Activated CD4-positive, alpha-beta T cell treated with anti-CD3 and anti-CD28 coated beads for 4 hours (primary cell): ENCODE results near the gene TBXAS1.

ENCODE experiments used
- DNase-seq, 2 donors: peaks; one replicate each; pipeline ENCODE4 v3.0.0-alpha.2; 2020

TBXAS1 gene

GRCh38 chr7:139857791-139858190, 28.7 kb downstream of the TBXAS1 start:
- DNase-seq, result no peak

DNA sequence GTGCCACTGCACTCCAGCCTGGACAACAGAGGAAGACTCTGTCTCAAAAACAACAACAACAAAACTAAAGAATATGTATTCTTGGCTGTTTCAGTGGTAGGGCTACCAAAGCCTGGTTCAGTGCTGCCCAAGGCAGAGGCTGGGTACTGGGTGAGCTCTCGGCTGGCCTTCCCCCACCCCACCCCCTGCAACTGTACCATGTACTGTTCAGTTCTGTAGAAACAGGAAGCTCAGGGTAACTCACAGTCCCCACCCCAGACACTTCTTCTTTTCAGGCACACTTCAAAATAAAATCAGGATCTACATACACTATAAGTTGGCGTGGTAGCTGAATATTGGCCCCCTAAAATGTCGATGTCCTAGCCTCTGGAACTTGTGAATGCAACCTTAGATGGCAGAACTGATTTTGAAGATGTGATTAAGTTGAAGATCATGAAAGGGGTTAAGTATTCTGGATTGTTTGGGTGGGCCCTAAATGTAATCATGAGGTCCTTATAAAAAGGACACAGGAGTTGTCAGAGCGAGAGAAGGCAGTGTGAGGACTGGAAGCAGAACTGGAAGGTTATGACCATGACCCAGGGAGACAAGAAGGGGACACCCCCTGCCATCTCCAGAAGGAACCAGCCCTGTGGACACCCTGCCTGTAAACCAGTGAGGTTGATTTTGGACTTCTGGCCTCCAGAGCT, 31.2 kb downstream of the TBXAS1 start:
- no peak for DNase-seq

- no peak for DNase-seq
These were observed 32.7 kb downstream of the TBXAS1 start for GRCh38 chr7:139861803-139862202.

GRCh38 chr7:139866047-139866837, 37.2 kb downstream of the TBXAS1 start:
- no peak for DNase-seq

DNA sequence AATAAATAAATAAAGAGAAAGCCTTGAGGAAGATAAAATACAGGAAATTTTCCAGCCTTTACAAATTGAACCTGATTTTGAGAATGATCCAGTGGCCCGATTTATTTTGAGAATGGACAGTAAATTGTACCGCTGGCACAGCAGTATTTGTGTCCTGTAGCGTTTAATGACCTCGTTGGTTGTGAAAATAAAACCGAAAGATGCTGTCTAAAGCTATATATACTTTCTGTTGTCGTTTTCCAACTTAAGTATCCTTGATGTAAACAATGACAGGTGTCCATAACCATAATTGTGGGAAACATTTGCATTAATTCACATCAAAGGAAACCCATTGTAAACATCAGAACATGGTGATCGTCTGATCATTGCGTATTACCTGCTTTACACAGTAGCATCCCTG, 38.8 kb downstream of the TBXAS1 start:
- DNase-seq, result no peak

GRCh38 chr7:139869886-139870285, 40.8 kb downstream of the TBXAS1 start:
- DNase-seq, result no peak

DNA sequence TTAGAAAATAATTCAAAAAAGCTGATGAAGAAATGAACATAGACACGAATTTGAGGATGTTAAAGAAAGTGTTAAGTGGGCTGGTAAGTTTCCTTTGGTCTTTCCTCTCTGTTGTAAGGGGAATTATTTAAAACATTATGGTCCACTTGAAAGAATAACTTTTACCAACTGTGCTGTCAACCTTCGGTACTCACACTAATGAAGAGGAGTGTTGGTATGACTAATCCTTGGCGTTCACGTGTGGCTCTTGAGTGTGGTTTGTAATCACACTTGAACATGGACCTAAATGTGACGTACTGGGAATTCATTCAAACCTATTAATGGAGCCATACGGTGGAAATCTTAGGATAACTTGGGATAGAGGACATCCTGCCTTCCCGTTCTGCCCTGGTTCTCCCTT, 41.3 kb downstream of the TBXAS1 start:
- DNase-seq, result no peak

DNA sequence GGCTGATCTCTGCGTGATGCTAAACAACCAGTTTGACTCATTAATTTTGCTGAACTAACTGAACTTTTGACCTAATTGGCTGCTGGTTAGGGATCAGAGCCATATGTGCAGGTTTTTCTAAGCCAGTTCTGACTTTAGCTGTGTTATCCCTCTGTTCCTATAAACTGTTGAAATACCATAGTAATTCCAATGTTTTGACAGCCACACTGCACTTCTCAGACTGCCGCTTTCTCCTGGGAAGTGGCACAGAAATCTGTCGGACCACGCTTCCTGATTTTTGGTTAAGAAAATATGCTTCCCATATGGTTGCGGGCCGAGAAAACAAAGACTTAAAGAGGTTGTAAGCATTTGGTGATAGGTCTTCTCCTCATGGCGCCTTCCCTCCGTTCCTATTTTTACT, 42.3 kb downstream of the TBXAS1 start:
- no peak for DNase-seq

- DNase-seq, result no peak
These were observed 42.8 kb downstream of the TBXAS1 start for GRCh38 chr7:139871820-139872219.

DNA sequence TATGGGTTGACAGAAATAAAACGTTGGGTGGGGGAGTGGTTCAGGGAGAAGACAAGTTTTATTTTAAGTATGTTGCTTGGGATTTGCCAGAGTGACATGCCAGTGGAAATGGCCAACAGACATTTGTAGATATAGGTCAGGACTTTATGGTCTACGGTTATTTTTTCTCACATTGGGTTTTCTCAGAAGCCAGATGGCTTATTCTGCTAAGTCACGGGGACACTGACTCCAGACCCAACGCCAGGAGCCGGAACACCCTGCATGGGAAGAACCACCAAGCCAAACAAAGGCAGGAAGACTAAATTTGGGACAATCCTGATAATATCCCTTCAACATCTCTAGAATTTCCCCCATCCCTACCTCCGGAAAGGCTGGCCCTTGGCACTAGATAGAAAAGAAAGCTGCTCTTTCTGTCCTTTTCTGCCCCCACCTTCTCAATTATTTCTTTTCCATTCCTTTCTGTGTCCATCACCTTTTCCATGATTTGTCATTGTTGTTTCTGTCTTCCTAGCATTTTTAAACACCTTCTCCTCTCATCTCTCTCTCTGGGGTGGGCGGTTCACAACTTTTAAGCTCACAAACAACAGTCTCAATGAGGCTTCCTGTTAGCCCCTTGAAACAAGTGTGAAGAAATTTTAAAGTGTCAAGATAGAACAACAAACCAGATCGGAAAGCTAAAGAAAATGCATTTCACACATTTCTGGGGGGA, 44.7 kb downstream of the TBXAS1 start:
- DNase-seq, result no peak

- no peak for DNase-seq
These were observed 45.2 kb downstream of the TBXAS1 start for GRCh38 chr7:139874302-139874629.

- no peak for DNase-seq
These were observed 46.8 kb downstream of the TBXAS1 start for GRCh38 chr7:139875821-139876241.

DNA sequence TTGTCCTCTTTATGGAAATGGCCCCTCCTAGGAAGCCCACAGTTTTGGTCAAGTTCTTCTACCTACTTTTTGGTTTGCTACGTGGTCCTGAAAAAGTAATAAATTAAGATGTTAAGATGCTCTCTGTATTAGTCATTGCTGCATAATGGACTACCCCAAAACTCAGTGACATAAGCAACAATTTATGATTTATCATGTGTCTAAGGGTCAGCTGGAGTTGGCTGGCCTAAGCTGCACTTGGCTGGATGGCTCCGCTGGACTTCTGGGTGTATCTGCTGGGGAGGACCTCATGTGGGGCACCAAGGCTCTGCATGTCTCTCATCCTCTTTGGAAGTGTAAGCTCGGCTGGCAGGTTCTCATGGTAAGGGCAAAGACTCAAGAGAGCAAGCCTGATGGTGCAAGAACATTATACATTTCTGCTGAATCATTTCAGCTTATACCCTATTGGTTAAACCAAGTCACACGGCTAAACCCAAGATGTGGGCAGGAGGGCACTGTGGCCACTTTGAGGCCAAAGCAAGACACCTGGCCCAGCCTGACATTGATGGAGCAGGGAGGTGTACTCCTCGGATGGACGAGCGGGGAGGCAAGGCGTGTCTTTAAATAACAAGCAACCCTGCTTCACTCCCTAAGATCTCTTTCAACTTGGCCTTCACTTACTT, 47.7 kb downstream of the TBXAS1 start:
- DNase-seq, result no peak

- no peak for DNase-seq
These were observed 54.8 kb downstream of the TBXAS1 start for GRCh38 chr7:139883814-139884213.

- no peak for DNase-seq
These were observed 55.4 kb downstream of the TBXAS1 start for GRCh38 chr7:139884441-139884840.

- DNase-seq, result no peak
These were observed 56.4 kb downstream of the TBXAS1 start for GRCh38 chr7:139885511-139885910.

DNA sequence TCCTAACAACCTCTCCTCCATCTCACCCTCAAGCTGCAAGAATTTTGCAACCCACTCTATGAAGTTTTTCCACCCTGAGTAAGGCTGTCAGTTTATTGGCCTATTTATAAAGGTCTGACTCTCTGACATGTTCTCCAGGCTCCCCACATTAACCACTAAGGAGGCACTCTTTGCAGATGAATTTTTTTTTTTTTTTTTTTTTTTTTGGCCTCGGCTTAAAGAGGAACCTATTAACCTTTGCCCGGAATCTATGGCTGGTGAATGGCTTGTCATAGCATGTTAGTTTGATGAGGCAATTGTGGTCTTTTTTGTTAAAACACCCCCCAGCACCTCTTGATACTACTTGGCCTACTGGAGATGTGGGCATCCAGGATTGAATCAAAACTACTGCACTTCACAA, 57.1 kb downstream of the TBXAS1 start:
- DNase-seq, result no peak

DNA sequence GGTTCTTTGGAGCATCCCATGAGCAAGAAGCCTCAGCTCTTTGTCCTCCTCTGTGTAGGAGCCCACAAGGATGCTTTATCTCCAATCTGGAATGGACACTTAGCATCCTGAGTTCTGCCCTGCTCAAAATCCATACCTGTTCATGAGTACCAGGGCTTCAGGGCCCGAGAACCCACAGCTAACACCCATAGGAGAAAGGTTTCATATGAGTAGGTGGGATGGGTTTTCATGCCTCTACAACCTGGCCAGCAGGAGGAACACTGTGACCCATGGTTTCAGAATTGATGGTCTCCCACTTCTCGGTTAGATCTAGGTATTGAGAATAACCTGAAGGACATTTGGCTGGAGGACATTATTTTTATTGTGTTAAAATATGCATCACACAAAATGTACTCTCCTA, 57.8 kb downstream of the TBXAS1 start:
- DNase-seq, result no peak

- DNase-seq, result no peak
These were observed 59.0 kb downstream of the TBXAS1 start for GRCh38 chr7:139887992-139888481.

DNA sequence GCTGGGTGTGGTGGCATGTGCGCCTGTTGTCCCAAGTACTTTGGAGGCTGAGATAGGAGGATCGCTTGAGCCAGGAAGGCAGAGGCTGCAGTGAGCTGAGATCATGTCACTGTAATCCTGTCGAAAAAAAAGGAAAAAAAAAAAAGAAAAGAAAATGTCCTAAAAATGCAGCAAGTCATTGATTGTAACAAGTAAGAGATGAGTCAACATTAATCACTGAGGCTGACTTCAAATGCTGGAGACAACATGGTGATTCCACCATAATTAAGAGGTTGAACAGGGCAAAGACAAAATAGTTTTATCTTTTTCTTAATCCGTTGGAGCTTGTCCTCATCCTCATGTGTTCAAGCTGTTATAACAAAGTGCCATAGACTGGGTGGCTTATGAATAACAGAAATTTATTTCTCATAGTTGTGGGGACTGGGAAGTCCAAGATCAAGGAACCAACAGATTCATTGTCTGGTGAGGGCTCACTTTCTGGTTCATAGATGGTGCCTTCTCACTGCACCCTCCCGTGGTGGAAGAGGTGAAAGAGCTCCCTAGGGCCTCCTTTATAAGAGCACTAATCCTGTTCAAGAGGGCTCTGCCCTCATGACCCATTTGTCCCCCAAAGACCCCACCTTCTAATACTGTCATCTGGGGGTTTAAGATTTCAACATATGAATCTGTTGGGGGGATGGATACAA, 60.3 kb downstream of the TBXAS1 start:
- no peak for DNase-seq

- DNase-seq, result no peak
These were observed 64.4 kb downstream of the TBXAS1 start for GRCh38 chr7:139893461-139893860.

- DNase-seq, result no peak
These were observed 64.9 kb downstream of the TBXAS1 start for GRCh38 chr7:139893999-139894398.
